EH (cell line): ENCODE measurements around the gene ITCH.

Experiments
- DNase-seq: peaks from one replicate; pipeline ENCODE4 v3.0.0-alpha.2; 2015; ENCODE audit warnings: low read depth

ITCH gene

DNA sequence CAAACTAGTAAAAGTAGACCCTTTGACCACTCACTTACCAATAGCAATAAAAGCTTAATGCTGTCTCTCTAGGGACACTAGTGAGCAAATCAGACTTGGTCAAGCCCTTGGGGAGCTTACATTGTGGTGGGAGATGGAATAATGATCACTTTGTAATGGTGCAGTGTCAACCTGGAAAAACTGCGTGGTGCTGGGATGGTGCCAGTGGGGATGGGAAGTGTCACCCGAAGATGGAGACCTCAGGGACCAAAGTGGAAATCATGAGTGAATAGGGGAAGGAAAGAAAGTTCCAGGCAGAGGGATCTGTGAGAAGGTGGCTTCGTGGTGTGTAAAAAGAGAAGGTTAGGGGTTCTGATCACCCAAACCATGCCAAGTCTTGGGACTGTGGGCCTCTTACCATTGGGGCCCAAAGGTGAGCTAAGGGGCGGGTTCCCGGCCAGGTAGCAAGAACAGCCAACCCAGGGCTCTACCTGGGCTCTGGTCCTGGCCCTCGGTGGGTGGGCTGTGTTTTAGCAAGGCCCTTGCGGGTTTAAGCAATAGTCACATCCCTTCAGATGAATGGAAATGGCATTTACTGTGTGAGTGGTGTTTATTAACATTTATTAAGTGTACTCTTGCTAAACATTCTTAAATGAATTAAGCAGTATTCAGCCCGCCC, 168.7 kb downstream of the ITCH start:
- no peak for DNase-seq

DNA sequence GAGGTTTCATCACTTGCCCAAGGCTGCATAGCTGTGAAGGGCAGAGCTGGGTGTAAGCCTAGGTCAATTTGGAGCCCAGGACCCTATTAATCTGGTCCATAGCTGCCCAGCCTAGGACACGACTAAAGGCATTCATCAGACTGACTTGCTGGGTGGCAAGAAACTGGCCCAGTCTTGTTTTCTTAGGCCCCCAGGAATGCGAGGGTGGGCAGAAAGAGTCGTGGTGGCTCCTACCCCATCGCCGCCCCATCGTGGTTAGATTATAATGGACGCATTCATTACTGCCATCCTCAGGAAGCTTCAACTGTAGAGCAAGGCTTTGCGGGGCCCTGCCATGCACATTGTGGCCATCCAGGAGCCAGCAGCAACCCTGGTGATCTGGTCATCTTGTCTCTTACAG, 169.2 kb downstream of the ITCH start:
- DNase-seq, result no peak

DNA sequence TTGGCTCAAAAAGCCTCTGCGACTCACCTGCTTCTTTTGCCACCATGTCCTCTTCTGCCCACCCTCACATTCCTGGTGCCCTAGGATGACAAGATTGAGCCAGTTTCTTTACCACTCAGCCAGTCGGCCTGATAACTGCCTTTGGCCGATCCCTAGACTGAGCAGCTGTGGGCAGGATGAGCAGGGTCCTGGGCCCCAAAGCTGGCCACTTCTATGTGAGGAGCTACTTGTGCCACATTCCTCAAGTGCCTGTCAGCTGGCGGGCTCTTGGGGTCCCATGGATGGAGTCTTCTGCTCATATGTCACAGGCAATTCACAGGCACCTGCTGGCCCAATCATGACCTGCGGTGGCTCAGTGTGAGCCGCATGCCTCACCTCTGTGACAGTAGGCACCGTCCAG, 169.7 kb downstream of the ITCH start:
- DNase-seq, result no peak

DNA sequence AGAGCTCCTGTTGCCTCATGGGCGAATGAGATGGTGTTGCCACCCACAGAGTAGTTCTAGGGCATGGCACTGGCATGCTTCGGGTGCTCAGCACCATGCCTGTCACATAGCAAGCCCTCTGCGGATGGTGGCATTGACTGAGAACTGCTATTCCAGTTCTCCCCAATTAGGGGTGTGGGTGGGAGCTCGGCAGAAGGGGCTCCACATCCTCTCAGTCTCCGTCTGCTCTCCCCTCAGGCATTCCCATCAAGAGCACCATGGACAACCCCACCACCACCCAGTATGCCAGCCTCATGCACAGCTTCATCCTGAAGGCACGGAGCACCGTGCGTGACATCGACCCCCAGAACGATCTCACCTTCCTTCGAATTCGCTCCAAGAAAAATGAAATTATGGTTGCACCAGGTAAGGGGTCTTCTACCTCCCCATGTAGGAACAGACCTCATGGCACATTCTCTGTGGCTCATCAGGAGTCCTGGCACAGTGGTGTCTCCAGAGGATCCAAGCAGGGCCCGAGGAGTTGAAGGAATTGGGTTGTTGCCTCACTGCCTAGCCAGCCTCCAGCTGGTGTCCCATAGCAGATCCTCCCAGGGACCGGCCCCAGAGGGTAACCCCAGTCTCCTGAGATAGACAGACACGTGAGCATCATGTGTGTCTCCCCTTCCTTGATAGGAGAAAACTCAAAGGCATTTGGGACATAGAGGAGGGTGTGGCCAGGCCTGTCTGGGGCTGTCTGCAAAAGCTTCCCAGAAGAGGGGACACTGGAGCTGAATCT, 171.5 kb downstream of the ITCH start:
- no peak for DNase-seq

DNA sequence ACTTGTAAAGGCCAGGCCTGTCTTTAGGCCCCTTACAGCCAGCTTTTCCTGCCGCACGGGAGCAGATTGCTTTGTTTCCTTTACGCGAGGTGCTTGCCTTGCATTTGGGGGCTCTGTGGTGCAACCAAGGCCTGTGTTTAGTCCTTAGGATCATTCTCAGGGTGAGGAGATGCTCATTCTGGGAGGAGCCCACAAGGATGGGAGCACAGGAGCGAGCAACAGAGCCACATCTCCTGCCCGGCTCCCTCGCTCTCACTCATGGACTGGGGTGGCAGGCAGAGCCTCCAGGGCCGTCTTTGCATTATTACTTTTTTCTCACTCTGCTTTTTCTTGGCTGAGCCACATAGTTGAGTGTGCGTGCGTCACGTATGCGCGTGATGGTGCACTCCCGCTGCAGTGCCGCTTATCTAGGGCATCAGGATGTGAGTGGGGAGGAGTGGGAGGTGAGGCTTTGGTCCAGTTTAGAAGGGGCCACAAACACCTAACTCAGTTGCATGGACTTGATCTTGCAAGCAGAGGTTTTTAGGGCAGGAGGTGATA, 172.3 kb downstream of the ITCH start:
- no peak for DNase-seq

DNA sequence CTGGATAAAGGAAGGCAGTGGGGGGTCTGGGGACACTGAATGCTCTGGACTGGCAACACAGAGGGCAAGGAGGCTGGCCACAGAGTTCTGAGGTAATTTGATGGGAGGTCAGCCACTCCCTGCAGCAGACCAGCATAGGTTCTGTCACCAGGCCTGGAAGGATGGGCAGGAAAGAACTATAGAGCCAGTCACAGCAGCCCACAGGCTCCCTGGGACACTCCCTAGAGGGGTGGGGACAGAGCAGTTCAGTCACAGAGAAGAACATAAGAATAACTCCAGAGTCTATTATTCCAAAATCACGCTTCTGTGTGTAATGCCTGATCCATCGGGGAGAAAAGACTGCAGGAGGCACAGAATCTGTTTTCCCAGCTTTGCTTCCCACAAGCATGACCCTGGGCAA, 172.8 kb downstream of the ITCH start:
- DNase-seq, result no peak

DNA sequence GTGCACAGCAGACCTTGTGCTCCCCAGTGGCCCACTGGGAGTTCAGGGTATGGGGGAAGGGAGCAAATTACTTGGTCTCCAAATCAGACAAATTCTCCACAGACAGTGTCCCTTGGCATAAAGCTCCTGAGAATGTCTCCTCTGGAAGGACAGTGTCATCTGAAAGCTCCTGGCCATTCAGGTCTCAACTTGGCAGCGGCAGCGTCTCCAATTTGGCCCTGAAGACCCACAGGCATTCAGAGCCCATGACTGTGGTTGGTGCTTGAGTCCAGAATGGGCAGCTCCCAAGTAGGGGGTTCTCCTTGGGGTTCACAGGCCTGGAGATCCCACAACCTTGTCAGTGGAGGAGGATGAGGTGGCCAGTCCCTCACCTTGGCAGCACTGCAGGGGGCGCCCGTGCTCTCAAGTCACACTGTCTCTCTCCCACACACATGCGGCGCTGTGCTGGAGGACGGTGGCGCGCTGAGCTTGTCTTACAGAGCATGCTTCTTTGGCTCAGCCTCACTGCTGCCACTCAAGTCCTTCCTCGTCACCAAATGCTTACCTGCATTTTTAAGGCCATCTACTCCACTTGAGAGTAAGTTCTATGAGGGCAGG, 173.8 kb downstream of the ITCH start:
- peak; percentile 51 for DNase-seq

DNA sequence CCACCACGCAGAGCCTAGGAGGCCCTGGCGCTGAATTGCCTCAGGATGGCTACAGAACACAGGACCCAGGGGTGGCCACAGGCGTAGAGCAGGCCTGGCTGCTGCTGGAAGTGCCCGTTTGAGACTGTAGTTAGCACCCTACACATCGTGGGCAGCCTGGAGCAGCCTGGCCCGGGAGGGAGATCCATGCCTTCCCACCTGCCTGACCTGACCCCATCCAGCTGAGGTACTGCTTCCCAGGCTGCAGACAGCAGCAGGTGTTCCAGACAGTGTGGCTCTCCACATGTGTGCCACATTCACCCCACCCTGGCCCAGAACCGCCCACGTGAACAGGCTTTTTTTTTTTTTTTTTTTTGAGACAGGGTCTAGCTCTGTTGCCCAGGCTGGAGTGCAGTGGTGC, 174.6 kb downstream of the ITCH start:
- no peak for DNase-seq

DNA sequence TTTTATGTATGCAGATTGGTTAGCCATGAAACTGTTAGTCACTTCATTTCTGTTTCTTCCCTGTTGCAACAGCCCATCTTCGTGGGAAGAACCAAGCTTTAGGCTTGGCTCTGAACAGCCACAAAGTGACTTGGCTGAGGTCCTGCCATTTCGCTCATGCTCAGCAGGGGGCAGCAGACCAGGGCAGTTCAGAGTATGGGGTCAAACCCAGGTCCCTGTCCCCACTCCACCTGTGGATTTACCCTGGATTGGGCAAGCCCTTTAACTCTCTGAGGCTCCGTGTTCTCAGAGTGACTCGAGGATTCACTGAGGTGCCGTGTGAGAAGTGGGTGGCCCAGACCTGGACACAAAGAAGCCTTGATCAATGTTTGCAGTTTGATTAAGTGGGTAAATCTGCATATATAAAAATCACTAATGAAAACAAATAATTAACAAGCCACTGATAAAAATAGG, 175.6 kb downstream of the ITCH start:
- peak; percentile 65 for DNase-seq

DNA sequence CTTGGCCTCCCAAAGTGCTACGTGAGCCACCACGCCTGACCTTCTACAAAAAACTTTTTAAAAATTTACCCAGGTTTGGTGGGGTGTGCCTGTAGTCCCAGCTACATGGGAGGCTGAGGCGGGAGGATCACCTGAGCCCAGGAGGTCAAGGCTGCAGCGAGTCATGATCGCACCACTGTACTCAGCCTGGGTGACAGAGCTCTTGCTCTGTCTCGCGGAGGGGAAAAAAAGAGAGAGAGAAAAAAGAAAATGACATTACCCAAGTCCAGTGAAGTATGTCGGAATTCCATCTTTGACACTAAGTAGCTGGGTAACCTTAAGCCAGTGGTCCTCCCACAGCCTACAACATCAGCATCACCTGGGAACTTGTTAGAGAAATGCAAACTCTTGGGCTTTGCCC, 176.7 kb downstream of the ITCH start:
- DNase-seq, result no peak

DNA sequence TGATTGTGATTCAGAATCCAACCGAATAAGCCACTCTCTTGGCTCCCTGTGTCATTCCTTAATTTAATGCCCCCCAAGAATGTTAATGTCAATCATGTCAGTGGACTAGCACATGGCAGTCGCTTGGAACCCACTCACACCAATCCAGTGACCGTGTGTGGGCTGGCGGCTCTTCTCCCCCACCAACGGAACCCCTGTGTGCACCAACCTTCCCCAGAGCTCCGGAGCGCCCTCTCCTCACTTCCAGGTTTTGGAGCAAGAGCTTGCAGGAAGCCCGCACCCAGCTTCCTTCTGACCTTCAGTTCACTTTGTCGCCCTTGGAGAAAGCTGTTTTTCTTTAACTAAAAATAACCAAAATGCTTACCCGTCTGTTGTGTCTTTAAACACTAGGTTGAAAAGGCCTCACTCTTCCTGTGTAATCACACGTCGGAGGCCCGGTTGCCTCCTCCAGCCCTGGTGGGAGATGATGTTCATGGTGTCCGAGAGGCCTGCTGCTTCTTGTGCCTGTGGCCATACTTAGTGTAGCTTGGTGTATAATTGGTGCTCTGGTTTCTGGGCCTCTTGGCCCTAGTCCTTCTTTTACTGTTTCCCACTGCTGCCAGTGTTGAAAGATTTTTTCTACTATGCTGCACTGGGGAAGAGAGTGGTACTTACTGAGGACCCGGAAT, 177.7 kb downstream of the ITCH start:
- no peak for DNase-seq

DNA sequence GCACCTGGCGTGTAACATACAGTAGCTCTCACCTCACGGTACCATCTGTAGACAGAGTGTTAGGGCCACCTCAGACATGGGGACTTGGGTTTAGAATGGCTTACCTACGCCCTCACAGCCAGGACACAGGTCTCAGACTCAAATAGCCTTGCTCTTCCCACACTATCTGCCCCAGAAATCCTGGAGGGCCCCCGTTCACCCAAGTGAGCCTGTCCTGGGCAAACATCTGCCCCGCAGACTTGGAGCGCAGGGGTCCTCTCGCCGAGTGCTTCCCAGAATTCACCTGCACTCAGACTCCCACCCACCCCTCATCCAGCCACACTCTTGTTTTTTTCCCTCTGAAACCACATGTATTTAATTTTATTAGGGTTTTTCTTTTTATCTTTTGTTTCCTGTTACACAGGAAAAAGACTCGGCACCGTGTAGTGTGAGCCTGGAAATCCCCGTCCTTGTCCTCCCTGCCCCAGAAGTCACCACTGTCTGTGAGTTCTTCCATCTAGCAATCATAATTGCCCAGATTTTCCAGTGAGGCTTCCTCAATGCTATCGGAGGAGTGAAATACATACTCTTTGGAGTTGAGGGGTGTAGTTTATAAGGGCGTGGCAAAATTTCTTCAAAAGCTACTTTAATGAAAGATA, 178.3 kb downstream of the ITCH start:
- DNase-seq, result no peak

DNA sequence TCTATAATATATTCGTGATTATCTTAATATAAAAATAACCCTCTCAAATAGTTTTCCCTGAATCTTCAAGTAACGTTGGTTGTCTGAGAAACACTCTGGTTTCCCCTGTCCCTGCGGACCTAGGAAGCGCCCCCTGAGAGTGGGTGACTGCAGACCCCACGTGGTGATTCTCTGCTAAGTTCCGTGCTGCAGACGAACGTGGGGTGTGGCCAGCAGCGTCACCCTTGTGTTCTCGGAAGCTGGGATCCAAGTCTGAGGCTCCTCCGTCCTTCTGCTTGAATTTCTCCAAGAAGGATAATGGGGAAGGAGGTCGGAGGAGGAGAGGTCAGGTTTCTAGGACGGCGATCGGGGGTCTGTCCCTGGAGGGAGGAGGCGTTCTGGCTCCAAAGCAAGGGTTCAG, 178.8 kb downstream of the ITCH start:
- no peak for DNase-seq

DNA sequence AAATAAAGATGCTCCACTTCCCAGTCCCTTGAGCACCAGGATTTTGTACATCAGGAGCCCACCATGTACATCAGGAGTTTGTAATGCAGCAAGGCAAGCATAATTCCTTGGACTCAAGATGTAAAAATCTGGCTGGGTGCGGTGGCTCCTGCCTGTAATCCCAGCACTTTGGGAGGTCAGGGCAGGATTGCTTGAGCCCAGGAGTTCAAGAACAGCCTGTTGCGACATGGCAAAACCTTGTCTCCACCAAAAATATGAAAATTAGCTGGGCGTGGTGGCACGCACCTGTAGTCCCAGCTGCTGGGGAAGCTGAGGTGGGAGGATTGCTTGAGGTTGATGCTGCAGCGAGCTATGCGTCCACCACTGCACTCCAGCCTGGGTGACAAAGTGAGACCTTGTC, 179.4 kb downstream of the ITCH start:
- DNase-seq, result no peak

DNA sequence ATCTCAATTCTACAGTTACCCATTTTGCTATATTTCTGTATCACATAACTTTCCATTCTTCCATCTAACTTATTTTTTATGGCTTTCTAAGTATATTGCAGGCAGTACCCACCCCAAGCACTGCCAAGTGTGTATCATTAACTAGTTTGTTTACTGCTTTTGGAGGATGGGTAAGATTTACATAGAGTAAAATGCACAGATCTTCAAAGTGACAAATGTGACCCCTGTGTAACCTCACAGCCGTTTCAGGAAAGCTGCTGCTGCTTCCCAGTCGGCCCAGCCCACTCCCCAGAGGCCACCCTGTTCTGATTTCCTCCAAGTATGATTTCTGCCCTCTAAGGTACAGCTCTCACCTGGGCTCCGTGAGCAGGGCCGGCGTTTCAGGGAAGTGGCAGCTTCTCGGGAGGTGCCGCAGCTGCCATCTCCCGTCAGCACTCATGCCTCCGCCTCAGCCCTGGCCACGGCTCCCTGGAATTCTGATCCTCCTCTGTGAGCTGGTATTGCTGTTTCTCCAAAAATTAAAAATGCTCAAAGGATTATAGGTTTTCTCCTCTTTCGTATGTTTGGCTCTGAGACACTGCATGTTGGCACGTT, 180.5 kb downstream of the ITCH start:
- no peak for DNase-seq

DNA sequence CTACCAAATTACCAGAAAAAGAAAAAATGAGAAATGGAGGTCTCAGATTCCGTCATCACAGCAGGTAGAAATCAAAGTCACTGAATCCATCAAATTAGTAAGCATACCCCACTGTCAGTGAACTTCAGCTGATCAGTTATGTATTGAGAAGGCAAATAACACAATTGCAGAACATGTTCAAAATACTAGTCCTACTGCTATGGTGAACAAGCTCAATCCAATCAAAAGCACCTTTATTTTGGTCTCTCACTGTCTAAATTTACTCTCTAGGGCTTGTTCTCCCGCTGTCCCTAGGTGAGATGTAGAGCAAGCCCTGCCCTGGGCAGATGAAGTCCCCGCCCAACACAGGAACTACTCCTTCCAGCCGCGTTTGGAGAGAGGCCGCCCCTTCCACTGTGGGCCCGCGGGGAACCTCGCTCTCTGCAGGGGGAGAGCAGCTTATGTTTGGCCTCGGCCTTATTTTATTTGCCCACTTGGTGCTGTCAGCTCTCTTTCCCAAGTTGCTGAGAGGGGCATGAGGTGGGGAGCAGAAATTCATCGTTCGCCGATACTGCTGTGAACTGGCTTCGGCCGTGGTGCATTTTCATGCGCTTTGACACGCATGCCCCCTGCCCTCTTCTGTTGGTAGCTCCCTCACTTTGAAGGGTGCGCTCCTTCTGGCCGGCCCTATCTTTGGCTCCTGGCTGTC, 181.2 kb downstream of the ITCH start:
- no peak for DNase-seq

DNA sequence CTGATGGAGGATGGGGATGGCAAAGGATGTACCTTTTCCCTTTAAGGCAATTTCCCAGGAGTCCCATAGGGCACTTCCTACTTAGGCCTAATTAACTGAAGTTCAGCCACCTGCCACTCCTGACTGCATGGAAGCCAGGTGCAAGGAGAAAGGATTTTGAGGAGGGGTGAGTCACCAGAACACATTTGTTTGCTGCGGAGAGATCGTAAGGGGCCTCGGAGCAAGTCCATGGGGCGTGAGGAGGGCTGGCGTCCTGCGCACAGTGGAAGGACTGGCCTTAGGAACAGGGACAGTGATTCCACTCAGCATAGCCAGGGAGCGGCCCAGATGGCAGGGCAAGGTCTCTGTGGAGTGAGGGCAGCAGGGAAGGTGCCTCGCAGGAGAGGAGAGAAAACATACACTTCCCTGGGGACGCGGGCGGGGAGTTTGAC, 183.7 kb downstream of the ITCH start:
- no peak for DNase-seq

DNA sequence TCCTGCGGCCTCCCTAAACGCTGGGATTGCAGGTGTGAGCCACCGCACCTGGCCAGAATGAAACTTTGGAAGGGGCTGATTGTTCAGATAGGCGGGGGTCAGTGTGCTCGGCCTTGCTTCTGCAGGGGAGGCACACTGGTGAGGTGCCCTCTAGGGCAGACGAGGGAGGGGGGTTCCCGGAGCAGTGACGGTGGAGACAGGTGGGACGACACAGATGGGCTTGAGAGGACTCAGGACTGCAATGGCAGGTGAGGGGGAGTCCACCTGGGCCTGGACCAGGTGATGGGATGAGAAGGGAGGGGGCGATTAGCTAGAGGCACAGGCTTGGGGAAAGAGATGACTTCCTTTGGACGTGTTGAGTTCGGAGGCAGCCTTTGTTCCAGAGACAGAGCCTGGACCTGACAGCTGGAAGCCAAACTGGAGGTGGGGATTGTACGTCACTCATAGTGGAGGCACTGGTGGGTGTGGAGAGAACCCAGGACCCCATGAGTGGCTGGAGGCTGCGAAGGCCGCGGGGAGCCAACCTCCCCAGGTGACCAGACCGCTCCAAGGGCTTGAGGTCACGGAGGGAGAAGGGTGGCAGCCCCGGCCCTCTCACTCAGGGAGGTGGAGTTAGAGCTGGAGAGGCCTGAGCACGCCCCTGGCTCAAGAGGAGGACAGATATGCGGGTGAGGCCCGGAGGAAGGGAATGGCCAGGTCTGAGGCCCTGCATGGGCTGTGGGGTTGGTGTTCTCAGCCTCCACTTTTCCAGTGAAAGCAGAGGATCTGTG, 185.0 kb downstream of the ITCH start:
- DNase-seq, result no peak

DNA sequence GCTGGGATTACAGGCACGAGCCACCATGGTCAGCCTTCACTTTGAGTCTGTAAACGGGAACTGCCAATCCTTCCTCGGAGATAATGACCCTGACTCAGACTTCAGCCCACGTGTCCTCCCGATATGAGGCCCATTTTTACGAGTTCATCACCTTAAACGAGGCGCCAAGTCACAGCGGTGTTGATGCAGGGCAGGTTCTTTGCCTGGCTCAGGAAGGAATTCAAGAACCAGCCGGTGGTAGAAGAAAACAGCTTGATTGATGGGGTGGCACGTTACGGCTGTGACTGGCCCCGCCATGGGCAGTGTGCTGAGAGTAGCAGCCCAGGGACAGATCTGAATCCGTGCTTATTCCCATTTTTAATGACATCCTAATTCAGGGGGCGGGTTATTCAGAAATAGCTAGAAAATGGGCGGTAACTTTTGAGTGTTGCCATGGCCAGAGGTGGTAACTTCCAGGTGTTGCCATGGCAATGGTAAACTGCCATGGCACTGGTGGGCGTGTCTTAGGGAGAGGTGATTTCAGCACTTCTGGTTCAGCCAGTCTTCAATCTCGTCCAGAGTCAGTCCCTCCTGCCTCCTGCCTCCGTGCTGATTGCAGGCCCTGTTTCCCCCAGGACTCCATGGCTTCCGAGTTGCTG, 186.3 kb downstream of the ITCH start:
- DNase-seq, result peak; percentile 24

DNA sequence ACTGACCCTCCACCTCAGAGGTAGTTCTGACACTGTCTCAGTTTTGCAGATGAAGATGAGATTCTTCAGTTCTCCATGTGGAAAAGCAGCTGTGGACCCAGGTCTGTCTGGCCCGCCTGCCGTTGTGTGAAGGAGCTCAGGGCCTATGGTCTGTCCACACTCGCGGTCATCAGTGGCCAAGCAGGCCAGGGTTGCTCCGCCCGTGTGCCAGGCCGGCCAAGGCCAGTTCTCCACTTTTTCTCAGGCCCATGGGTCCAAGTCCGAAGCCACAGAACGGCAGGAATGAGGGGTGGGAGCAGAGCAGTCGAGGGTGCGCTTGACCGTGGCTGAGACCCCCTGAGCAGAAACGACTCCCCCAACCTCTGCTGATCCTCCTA, 186.8 kb downstream of the ITCH start:
- no peak for DNase-seq
